ENCODE results near the gene ITGB1BP1. TPM values are rescaled to one million over a fixed set of nuclear protein-coding genes. Genes with fewer than 3 reads are reported as not detected.

ITGB1BP1 gene
- total and polyA plus RNA-seq, 9 of the 15 experiments (the other 6 are each of a cell fraction or from before 2014, with no cell fraction given): 37.8 to 95.3 (median 50.4) TPM

DNA sequence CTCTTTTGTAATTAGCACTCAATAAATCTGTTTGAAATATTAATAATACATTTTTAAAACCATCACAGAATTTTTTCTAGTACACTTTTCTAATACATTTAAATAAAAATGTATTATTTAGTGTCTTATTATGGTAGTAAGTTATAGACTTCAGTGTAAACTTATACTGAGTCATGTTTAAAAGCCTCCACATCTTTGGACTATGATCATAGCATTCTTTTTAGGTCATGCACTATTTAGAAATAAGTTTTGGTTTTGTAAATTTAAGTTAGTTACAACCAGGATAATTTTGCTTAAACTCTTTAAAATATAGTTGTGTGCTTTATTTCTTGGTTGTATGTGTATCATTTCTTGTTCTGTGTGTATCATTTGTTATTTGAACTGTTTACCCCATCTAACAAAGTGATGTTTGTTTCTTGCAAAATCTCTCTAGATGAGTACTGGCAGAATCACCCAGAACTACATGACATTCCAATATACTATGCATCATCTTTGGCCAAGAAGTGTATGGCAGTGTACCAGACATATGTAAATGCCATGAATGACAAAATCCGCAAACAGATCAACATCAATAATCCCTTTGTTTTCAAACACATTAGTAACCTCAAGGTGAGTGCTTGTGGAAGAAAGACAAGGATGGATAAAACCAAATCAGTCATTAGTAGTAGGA, 16.9 kb upstream of the ITGB1BP1 start (continued):
- TF ChIP-seq, protein P1, sequence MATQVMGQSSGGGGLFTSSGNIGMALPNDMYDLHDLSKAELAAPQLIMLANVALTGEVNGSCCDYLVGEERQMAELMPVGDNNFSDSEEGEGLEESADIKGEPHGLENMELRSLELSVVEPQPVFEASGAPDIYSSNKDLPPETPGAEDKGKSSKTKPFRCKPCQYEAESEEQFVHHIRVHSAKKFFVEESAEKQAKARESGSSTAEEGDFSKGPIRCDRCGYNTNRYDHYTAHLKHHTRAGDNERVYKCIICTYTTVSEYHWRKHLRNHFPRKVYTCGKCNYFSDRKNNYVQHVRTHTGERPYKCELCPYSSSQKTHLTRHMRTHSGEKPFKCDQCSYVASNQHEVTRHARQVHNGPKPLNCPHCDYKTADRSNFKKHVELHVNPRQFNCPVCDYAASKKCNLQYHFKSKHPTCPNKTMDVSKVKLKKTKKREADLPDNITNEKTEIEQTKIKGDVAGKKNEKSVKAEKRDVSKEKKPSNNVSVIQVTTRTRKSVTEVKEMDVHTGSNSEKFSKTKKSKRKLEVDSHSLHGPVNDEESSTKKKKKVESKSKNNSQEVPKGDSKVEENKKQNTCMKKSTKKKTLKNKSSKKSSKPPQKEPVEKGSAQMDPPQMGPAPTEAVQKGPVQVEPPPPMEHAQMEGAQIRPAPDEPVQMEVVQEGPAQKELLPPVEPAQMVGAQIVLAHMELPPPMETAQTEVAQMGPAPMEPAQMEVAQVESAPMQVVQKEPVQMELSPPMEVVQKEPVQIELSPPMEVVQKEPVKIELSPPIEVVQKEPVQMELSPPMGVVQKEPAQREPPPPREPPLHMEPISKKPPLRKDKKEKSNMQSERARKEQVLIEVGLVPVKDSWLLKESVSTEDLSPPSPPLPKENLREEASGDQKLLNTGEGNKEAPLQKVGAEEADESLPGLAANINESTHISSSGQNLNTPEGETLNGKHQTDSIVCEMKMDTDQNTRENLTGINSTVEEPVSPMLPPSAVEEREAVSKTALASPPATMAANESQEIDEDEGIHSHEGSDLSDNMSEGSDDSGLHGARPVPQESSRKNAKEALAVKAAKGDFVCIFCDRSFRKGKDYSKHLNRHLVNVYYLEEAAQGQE (IDR thresholded peaks at IDR 0.05; ENCODE audit: borderline replicate concordance): no peak
- TF ChIP-seq, protein P1 (CRISPR knock-in tag; IDR thresholded peaks at IDR 0.05; ENCODE audit: low read depth): no peak
- no peak for TF ChIP-seq SLC30A9 (CRISPR knock-in tag; IDR thresholded peaks at IDR 0.05)
- no peak for TF ChIP-seq PHB2 (IDR thresholded peaks at IDR 0.05; ENCODE audit: low read depth)
- no peak for TF ChIP-seq SAFB2 (IDR thresholded peaks at IDR 0.05; ENCODE audit: borderline replicate concordance, low read depth, low read length, severe bottlenecking)
- TF ChIP-seq, protein P2, sequence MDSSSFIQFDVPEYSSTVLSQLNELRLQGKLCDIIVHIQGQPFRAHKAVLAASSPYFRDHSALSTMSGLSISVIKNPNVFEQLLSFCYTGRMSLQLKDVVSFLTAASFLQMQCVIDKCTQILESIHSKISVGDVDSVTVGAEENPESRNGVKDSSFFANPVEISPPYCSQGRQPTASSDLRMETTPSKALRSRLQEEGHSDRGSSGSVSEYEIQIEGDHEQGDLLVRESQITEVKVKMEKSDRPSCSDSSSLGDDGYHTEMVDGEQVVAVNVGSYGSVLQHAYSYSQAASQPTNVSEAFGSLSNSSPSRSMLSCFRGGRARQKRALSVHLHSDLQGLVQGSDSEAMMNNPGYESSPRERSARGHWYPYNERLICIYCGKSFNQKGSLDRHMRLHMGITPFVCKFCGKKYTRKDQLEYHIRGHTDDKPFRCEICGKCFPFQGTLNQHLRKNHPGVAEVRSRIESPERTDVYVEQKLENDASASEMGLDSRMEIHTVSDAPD (CRISPR knock-in tag; IDR thresholded peaks at IDR 0.05): no peak
- TF ChIP-seq, protein P3, sequence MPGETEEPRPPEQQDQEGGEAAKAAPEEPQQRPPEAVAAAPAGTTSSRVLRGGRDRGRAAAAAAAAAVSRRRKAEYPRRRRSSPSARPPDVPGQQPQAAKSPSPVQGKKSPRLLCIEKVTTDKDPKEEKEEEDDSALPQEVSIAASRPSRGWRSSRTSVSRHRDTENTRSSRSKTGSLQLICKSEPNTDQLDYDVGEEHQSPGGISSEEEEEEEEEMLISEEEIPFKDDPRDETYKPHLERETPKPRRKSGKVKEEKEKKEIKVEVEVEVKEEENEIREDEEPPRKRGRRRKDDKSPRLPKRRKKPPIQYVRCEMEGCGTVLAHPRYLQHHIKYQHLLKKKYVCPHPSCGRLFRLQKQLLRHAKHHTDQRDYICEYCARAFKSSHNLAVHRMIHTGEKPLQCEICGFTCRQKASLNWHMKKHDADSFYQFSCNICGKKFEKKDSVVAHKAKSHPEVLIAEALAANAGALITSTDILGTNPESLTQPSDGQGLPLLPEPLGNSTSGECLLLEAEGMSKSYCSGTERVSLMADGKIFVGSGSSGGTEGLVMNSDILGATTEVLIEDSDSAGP (CRISPR knock-in tag; IDR thresholded peaks at IDR 0.05): no peak
- TF ChIP-seq DACH1 (IDR thresholded peaks at IDR 0.05; ENCODE audit: partially characterized antibody): no peak
- no peak for TF ChIP-seq ZNF316 (IDR thresholded peaks at IDR 0.05)
- no peak for TF ChIP-seq TCF3 (CRISPR knock-in tag; IDR thresholded peaks at IDR 0.05)
- TF ChIP-seq, protein P4, sequence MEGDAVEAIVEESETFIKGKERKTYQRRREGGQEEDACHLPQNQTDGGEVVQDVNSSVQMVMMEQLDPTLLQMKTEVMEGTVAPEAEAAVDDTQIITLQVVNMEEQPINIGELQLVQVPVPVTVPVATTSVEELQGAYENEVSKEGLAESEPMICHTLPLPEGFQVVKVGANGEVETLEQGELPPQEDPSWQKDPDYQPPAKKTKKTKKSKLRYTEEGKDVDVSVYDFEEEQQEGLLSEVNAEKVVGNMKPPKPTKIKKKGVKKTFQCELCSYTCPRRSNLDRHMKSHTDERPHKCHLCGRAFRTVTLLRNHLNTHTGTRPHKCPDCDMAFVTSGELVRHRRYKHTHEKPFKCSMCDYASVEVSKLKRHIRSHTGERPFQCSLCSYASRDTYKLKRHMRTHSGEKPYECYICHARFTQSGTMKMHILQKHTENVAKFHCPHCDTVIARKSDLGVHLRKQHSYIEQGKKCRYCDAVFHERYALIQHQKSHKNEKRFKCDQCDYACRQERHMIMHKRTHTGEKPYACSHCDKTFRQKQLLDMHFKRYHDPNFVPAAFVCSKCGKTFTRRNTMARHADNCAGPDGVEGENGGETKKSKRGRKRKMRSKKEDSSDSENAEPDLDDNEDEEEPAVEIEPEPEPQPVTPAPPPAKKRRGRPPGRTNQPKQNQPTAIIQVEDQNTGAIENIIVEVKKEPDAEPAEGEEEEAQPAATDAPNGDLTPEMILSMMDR (IDR thresholded peaks at IDR 0.05 in 2 of 3, conservative IDR thresholded peaks at IDR 0.05 in 1 of 3; ENCODE audit: insufficient read depth in 2 of 3, low read depth in 1 of 3, low read length in 3 of 3): no peak
- TF ChIP-seq FIP1L1 (IDR thresholded peaks at IDR 0.05; ENCODE audit: low read depth, low read length, poor library complexity, severe bottlenecking): no peak
- TF ChIP-seq ARNT (IDR thresholded peaks at IDR 0.05): no peak
- no peak for TF ChIP-seq TAF9B (IDR thresholded peaks at IDR 0.05; ENCODE audit: partially characterized antibody)
- no peak for TF ChIP-seq ZNF436 (CRISPR knock-in tag; IDR thresholded peaks at IDR 0.05)
